Loucy (cell line): ENCODE measurements around the gene CEACAM21.

Experiments
- H2AFZ ChIP-seq: fragments of 200-600 bp; sonication (generic); 2 replicates; pipeline ENCODE4 v1.6.0; 2016; ENCODE audit warnings: antibody characterized with exemption, mild to moderate bottlenecking, low read length, moderate library complexity
- H3F3A ChIP-seq: fragments of 200-600 bp; 2 replicates; pipeline ENCODE4 v1.6.0; 2016; ENCODE audit warnings: antibody characterized with exemption, low read depth, mild to moderate bottlenecking
- H3K27me3 ChIP-seq: fragments of 200-600 bp; sonication (generic); 2 replicates; pipeline ENCODE4 v1.6.1; 2014; ENCODE audit warnings: low read length, mild to moderate bottlenecking; ENCODE audit not compliant: insufficient read depth, poor library complexity, severe bottlenecking
- H3K36me3 ChIP-seq: fragments of 200-600 bp; sonication (generic); 2 replicates; pipeline ENCODE4 v1.6.1; 2016; ENCODE audit warnings: low read length; ENCODE audit not compliant: insufficient read depth
- H3K4me1 ChIP-seq: fragments of 200-600 bp; sonication (generic); 2 replicates; pipeline ENCODE4 v1.5.1; 2014; ENCODE audit warnings: low read length, mild to moderate bottlenecking; ENCODE audit not compliant: insufficient read depth, poor library complexity, severe bottlenecking
- H3K4me2 ChIP-seq: fragments of 200-600 bp; sonication (generic); 2 replicates; pipeline ENCODE4 v1.6.0; 2014; ENCODE audit warnings: antibody characterized with exemption, low read length, low read depth, mild to moderate bottlenecking; ENCODE audit not compliant: poor library complexity, severe bottlenecking
- H3K4me3 ChIP-seq: fragments of 200-600 bp; sonication (generic); 2 replicates; pipeline ENCODE4 v1.5.1; 2014; ENCODE audit warnings: low read length, mild to moderate bottlenecking, mixed read lengths; ENCODE audit not compliant: poor library complexity, severe bottlenecking
- H3K79me2 ChIP-seq: fragments of 200-600 bp; sonication (generic); 2 replicates; pipeline ENCODE4 v1.6.1; 2014; ENCODE audit warnings: low read length; ENCODE audit not compliant: insufficient read depth
- H3K9ac ChIP-seq: fragments of 200-600 bp; sonication (generic); 2 replicates; pipeline ENCODE4 v1.6.0; 2014; ENCODE audit warnings: mild to moderate bottlenecking, low read depth, low read length, moderate library complexity; ENCODE audit not compliant: poor library complexity, severe bottlenecking
- H3K9me2 ChIP-seq: fragments of 200-600 bp; sonication (generic); replicated peaks from 2 replicates; pipeline ENCODE4 v1.6.1; 2016; ENCODE audit warnings: low read depth, low read length, mixed read lengths
- H3K9me3 ChIP-seq: fragments of 200-600 bp; sonication (generic); 2 replicates; pipeline ENCODE4 v1.6.1; 2014; ENCODE audit warnings: mild to moderate bottlenecking, antibody characterized with exemption, low read length, low read depth; ENCODE audit not compliant: insufficient read depth
- H4K20me1 ChIP-seq: fragments of 200-600 bp; sonication (generic); 2 replicates; pipeline ENCODE4 v1.6.0; 2014; ENCODE audit warnings: antibody characterized with exemption, low read length, mild to moderate bottlenecking; ENCODE audit not compliant: insufficient read depth, poor library complexity, severe bottlenecking
- EZH2phosphoT487 ChIP-seq: fragments of 200-600 bp; IDR thresholded peaks from 2 replicates; pipeline ENCODE4 v1.6.1; 2018; ENCODE audit warnings: antibody characterized with exemption, mild to moderate bottlenecking, moderate library complexity, borderline replicate concordance
- TF ChIP-seq, protein P1 (sequence below): fragments of 200-600 bp; sonication (generic); conservative IDR thresholded peaks from 2 replicates; pipeline ENCODE4 v1.5.1; 2014; ENCODE audit warnings: mild to moderate bottlenecking, antibody characterized with exemption, low read length

Gene CEACAM21

DNA sequence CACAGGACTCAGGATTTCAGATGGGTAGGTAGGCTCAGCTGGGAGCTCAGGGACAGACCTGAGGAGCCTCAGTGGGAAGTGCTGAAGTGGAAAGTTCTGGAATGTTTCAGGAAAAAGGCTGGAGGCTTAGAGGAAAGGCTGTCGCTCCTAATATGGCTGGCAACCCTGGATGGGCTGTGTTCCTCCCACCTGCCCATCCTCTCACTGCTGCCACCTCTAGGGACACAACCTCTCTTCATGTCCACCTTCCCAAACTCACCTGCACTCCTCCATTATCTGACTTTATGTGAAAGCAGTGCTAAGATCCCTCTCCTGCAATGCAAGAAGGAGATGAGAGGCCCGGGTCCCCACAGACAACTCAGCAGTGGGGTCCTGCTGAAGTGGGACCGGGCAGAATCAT lies 5.8 kb upstream of the CEACAM21 start:
- Histone ChIP-seq H2AFZ (peak overlapping the region; percentile 53; the same call in 1 of the 2 replicates), H3K9me2 (no peaks in the 10 kb centered on the region), H3K4me1 (no peaks in the 10 kb centered on the region), H3K9ac (no peak overlapping the region), H3K9me3 (no peaks in the 10 kb centered on the region), H3F3A (no peaks in the 10 kb centered on the region), H3K4me2 (no peak overlapping the region), H3K4me3 (no peak overlapping the region), H3K36me3 (no peaks in the 10 kb centered on the region), H4K20me1 (no peaks in the 10 kb centered on the region), H3K79me2 (no peaks in the 10 kb centered on the region), H3K27me3 (no peaks in the 10 kb centered on the region)
- TF ChIP-seq EZH2phosphoT487 = no peak
- TF ChIP-seq, protein P1, sequence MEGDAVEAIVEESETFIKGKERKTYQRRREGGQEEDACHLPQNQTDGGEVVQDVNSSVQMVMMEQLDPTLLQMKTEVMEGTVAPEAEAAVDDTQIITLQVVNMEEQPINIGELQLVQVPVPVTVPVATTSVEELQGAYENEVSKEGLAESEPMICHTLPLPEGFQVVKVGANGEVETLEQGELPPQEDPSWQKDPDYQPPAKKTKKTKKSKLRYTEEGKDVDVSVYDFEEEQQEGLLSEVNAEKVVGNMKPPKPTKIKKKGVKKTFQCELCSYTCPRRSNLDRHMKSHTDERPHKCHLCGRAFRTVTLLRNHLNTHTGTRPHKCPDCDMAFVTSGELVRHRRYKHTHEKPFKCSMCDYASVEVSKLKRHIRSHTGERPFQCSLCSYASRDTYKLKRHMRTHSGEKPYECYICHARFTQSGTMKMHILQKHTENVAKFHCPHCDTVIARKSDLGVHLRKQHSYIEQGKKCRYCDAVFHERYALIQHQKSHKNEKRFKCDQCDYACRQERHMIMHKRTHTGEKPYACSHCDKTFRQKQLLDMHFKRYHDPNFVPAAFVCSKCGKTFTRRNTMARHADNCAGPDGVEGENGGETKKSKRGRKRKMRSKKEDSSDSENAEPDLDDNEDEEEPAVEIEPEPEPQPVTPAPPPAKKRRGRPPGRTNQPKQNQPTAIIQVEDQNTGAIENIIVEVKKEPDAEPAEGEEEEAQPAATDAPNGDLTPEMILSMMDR = no peak

DNA sequence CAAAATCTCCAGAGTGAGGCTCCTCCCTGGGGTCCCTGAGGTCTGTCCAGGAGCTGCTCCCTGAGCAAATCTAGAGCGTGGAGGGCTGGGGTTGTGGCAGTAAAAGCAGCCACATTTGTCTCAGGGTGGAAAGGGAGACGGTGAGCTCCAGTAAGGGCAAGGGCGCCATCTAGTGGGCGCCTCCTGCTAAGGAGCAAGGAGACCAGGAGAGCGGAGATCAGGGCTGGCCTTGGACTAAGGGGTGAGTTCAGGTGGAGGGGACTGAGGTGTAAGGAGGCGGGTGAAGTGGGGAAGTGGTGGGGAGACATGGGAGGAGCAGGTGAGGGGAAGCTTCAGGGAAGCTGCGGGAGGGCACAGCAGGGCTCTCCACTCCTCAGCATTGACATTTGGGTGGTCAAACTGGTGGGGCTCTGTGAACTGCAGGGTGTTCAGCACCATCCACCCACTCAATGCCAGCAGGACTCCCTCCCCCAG lies 5.3 kb upstream of the CEACAM21 start:
- H3K36me3 ChIP-seq = no peaks in the 10 kb centered on the region
- H3K4me2 ChIP-seq = no peak overlapping the region
- H2AFZ ChIP-seq = peak overlapping the region; percentile 53; the same call in 1 of the 2 replicates
- TF ChIP-seq, protein P1 = peak; percentile 94
- TF ChIP-seq EZH2phosphoT487 = no peak
- no peak overlapping the region for H3K4me3 ChIP-seq
- H3K4me1 ChIP-seq = peaks cover 3% of the 10 kb centered on the region
- H3K79me2 ChIP-seq = no peaks in the 10 kb centered on the region
- H3K9me2 ChIP-seq = no peaks in the 10 kb centered on the region
- H3K9ac ChIP-seq = no peak overlapping the region
- no peaks in the 10 kb centered on the region for H3K9me3 ChIP-seq
- H3K27me3 ChIP-seq = no peaks in the 10 kb centered on the region
- H4K20me1 ChIP-seq = no peaks in the 10 kb centered on the region
- no peaks in the 10 kb centered on the region for H3F3A ChIP-seq

DNA sequence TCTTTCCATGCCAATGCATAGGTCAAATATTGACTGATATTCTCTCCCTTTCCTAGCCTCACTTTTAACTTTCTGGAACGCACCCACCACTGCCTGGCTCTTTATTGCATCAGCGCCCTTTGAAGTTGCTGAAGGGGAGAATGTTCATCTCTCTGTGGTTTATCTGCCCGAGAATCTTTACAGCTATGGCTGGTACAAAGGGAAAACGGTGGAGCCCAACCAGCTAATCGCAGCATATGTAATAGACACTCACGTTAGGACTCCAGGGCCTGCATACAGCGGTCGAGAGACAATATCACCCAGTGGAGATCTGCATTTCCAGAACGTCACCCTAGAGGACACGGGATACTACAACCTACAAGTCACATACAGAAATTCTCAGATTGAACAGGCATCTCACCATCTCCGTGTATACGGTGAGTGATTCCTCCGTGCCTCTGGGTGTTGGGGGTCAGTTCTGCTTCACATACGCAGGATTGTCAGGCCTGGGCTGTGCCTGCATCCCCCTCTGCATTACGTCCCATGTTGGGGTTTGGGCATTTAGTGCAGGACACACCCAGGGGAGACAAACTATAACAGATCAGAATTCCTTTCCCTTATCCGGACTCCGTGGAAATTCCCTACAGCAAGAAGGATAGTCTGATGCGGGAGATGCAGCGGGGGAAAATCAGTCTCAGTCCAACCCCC lies 1.3 kb downstream of the CEACAM21 start:
- Histone ChIP-seq H3K79me2 (no peaks in the 10 kb centered on the region), H3K27me3 (no peaks in the 10 kb centered on the region), H3K36me3 (no peaks in the 10 kb centered on the region), H3K4me3 (peak overlapping the region; percentile 80), H3F3A (no peaks in the 10 kb centered on the region), H3K9me3 (peaks cover 6% of the 10 kb centered on the region; the same call in 1 of the 2 replicates), H3K4me2 (peak overlapping the region; percentile 81), H3K4me1 (peaks cover 34% of the 10 kb centered on the region), H2AFZ (no peak overlapping the region), H3K9me2 (no peaks in the 10 kb centered on the region), H4K20me1 (no peaks in the 10 kb centered on the region), H3K9ac (peak overlapping the region; percentile 71)
- no peak for TF ChIP-seq EZH2phosphoT487
- TF ChIP-seq, protein P1 = no peak
